Jurkat, Clone E6-1 (cell line): Measurements from ENCODE around the gene RASA4. TPM values are rescaled to one million over a fixed set of nuclear protein-coding genes. Genes with fewer than 3 reads are reported as not detected.
"Not testable (repeated sequence)": the region's sequence is repeated elsewhere in the genome, so short reads cannot be mapped to it uniquely, and the experiment has no call there.

ENCODE experiments used
- DNase-seq: peaks from one replicate; pipeline ENCODE4 v3.0.0-alpha.2; 2011; ENCODE audit warnings: low read depth, low spot score
- H3K4me3 ChIP-seq: 2 replicates; pipeline ENCODE4 v1.5.1; 2011; ENCODE audit warnings: mild to moderate bottlenecking, low read length, control low read depth, moderate library complexity
- polyA plus RNA-seq: library from polyadenylated mRNA; unstranded; fragments of >200 nt; gene quantifications from one replicate; pipeline ENCODE4 v1.2.1, GENCODE V29; 2012; ENCODE audit warnings: missing spikeins; ENCODE audit not compliant: insufficient read length, insufficient read depth

The RASA4 gene
- polyA plus RNA-seq: 27.6 TPM

DNA sequence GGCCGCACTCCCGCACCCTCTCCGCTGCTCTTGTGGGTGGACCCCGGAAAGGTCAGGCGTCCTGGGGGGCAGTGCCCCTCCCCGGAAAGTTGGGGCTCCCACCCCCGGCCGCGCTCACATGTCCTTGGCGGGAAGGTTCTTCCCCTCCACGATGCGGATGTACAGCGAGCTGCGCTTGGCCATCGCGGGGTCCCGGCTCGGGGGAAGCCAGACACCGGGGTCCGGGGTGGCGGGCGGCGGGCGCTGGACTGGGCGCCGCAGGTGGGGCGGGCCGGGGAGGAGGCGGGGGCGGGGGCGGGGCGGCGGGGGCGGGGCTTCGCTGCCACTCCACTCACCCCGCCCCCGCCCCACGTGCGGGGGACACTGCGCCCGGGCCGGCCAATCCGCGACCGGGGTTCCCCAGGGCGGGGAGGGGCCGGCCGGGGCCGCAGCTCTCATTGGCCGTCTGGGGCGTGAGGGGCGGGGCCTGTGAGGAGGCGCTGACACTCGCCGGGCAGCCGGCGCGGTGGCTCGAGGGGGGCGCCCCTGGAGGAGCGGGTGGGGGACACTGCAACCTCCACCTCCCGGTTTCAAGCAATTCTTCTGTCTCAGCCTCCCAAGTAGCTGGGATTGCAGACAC lies at the start of gene RASA4:
RASA4 (minus strand) TSS at position 250 of the 619 bp plus-strand sequence; CDS start at position 183, 67 bp downstream.
- DNase-seq: not testable (repeated sequence)
- H3K4me3 ChIP-seq: peak within 1 kb of the TSS; percentile 33; the same call in 1 of the 2 replicates

- not testable (repeated sequence) for H3K4me3 ChIP-seq, DNase-seq
These were observed 48.2 kb upstream of the RASA4 start for GRCh38 chr7:102664765-102665164.

- not testable (repeated sequence) for DNase-seq, H3K4me3 ChIP-seq
These were observed 33.4 kb upstream of the RASA4 start, which contains the start of gene SPDYE2B for GRCh38 chr7:102649924-102650323. Gene SPDYE2B (plus strand): TSS chr7:102650319. CDS start chr7:102652349, 2,030 bp downstream.

DNA sequence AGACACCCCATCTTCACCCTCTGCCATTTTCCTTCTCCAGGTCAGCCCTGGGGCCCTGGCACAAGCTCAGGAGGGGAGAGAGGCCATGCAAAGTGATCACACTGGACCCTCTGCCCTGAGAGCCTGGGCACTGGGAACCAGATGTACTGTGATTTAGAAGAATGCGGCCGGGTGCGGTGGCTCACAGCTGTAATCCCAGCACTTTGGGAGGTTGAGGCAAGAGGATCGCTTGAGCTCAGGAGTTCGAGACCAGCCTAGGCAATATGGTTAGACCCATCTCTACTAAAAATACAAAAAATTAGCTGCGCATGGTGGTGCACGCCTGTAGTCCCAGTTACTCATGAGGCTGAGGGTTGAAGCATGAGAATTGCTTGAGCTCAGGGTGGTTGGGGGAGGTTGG lies 31.3 kb upstream of the RASA4 start:
- DNase-seq: not testable (repeated sequence)

DNA sequence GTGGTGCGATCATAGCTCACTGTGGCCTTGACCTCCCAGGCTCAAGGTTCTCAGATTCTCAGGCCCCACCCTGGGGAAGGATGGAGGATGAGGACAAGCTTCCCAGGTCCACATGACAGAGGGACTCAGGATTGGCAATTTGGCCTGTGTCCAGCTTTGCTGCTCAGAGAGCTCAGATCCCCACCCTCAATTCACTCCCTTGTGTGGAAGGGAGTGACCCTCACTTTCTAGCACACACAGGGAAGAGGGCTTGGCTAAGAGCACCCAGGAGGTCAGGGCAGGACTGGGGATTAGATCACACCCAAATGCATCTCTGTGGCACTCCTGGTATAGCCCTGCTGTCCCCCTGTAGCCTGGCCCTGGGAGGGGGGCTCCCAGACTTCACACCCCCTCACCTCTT lies 26.8 kb upstream of the RASA4 start:
- not testable (repeated sequence) for DNase-seq, H3K4me3 ChIP-seq

More for the DNA sequence above, 31.3 kb upstream of the RASA4 start:
- H3K4me3 ChIP-seq: not testable (repeated sequence)

- not testable (repeated sequence) for DNase-seq
These were observed 26.1 kb upstream of the RASA4 start, which contains the start of gene UPK3BL1 for GRCh38 chr7:102642691-102643090. Gene UPK3BL1 (minus strand): TSS chr7:102642791. CDS start chr7:102642741, 50 bp downstream.

GRCh38 chr7:102638848-102639247 lies 22.3 kb upstream of the RASA4 start:
- not testable (repeated sequence) for H3K4me3 ChIP-seq, DNase-seq

More at GRCh38 chr7:102642691-102643090, 26.1 kb upstream of the RASA4 start, which contains the start of gene UPK3BL1:
- H3K4me3 ChIP-seq: not testable (repeated sequence)

- H3K4me3 ChIP-seq, DNase-seq: not testable (repeated sequence)
These were observed 20.4 kb upstream of the RASA4 start for GRCh38 chr7:102636956-102637355.

DNA sequence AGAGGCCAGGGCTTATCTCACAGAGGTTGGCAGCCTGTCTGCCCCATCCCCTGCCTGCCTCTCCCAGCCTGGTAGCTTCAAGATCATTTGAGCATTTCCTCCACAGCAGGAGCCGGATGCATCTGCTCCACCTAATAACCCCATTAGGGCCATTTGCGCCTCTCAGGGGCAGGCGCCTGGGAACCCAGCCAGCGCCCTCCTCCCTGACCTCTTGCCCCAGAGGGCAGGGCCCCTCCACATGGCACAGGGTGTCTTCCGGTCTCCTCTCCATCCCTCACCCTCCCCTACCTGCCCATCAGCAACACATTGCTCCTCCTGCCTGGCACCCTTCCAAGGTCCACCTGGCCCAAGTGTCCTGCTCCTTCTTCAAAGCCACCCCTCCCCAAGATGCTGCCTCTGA lies 18.8 kb upstream of the RASA4 start:
- not testable (repeated sequence) for DNase-seq, H3K4me3 ChIP-seq

DNA sequence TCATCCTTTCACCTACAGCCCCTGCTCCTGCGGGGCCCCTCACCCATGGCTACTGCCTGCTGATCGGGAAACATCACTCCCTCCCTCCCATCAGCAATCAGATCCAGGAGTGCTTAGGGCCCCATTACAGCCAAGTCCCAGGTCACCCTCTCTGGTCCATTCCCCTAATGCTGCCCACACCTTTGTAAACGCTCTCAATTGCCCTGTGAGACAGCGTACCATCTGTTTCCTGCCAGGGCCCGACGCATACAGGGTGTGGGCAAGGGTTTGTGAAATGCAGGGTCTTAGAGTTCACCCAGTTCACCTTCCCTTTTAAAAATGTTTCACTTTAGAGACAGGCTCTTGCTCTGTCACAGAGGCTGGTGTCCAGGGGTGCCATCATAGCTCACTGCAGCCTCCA lies 17.7 kb upstream of the RASA4 start:
- DNase-seq, H3K4me3 ChIP-seq: not testable (repeated sequence)

GRCh38 chr7:102630622-102631021 lies 14.1 kb upstream of the RASA4 start:
- H3K4me3 ChIP-seq, DNase-seq: not testable (repeated sequence)

GRCh38 chr7:102627271-102627904 lies 10.8 kb upstream of the RASA4 start:
- DNase-seq, H3K4me3 ChIP-seq: not testable (repeated sequence)

DNA sequence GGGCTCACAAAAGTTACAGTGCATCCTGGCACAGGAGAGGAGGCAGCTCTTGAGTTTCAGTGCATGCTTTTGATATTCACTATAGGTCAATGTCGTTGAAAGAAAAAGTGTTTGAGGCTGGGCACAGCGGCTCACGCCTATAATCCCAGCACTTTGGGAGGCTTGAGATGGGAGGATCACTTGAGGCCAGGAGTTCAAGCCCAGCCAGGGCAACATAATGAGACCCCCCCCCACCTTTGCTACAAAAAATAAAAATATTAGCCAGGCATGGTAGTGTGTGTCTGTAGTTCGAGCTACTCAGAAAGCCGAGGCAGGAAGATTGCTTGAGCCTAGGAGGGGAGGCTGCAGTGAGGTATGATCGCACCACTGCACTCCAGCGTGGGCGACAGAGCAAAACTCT lies 1.6 kb upstream of the RASA4 start:
- DNase-seq, H3K4me3 ChIP-seq: not testable (repeated sequence)

- H3K4me3 ChIP-seq, DNase-seq: not testable (repeated sequence)
These were observed 626 bp downstream of the RASA4 start for GRCh38 chr7:102615930-102616329.

GRCh38 chr7:102614873-102615272 lies 1.7 kb downstream of the RASA4 start:
- H3K4me3 ChIP-seq, DNase-seq: not testable (repeated sequence)

GRCh38 chr7:102614346-102614697 lies 2.2 kb downstream of the RASA4 start:
- H3K4me3 ChIP-seq, DNase-seq: not testable (repeated sequence)

GRCh38 chr7:102613575-102614345 lies 2.8 kb downstream of the RASA4 start:
- H3K4me3 ChIP-seq, DNase-seq: not testable (repeated sequence)

- not testable (repeated sequence) for H3K4me3 ChIP-seq, DNase-seq
These were observed 4.8 kb downstream of the RASA4 start for GRCh38 chr7:102611675-102612325.
